Measurements from ENCODE around the gene CXCR4.
"Not testable (repeated sequence)": the region's sequence is repeated elsewhere in the genome, so short reads cannot be mapped to it uniquely, and the experiment has no call there.

CXCR4 gene

GRCh38 chr2:136075476-136075875 is 42.5 kb downstream of the CXCR4 start:
- TF ChIP-seq, protein P1, sequence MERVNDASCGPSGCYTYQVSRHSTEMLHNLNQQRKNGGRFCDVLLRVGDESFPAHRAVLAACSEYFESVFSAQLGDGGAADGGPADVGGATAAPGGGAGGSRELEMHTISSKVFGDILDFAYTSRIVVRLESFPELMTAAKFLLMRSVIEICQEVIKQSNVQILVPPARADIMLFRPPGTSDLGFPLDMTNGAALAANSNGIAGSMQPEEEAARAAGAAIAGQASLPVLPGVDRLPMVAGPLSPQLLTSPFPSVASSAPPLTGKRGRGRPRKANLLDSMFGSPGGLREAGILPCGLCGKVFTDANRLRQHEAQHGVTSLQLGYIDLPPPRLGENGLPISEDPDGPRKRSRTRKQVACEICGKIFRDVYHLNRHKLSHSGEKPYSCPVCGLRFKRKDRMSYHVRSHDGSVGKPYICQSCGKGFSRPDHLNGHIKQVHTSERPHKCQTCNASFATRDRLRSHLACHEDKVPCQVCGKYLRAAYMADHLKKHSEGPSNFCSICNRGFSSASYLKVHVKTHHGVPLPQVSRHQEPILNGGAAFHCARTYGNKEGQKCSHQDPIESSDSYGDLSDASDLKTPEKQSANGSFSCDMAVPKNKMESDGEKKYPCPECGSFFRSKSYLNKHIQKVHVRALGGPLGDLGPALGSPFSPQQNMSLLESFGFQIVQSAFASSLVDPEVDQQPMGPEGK (CRISPR knock-in tag; IDR thresholded peaks at IDR 0.05; ENCODE audit: borderline replicate concordance): no peak
- no peak for TF ChIP-seq ZFP3 (CRISPR knock-in tag; IDR thresholded peaks at IDR 0.05)
- TF ChIP-seq SNAI2 (CRISPR knock-in tag; IDR thresholded peaks at IDR 0.05): no peak
- no peak for TF ChIP-seq ISL1 (CRISPR knock-in tag; IDR thresholded peaks at IDR 0.05)
- no peak for TF ChIP-seq ESRRG (CRISPR knock-in tag; IDR thresholded peaks at IDR 0.05)
- no peak for TF ChIP-seq ZNF8 (CRISPR knock-in tag; IDR thresholded peaks at IDR 0.05)
- TF ChIP-seq TSHZ2 (CRISPR knock-in tag; IDR thresholded peaks at IDR 0.05): no peak
- ATAC-seq: no peak

- TF ChIP-seq CREB5 (CRISPR knock-in tag; IDR thresholded peaks at IDR 0.05; ENCODE audit: low read depth) (no peak), CSDC2 (CRISPR knock-in tag; IDR thresholded peaks at IDR 0.05) (no peak), ZNF565 (CRISPR knock-in tag; conservative IDR thresholded peaks at IDR 0.05; ENCODE audit: low read depth) (no peak), ESRRG (CRISPR knock-in tag; IDR thresholded peaks at IDR 0.05) (no peak), PPARA (CRISPR knock-in tag; IDR thresholded peaks at IDR 0.05; ENCODE audit: borderline replicate concordance) (no peak), ZFP30 (CRISPR knock-in tag; IDR thresholded peaks at IDR 0.05) (no peak), ZNF70 (CRISPR knock-in tag; IDR thresholded peaks at IDR 0.05) (no peak), ZC3H10 (CRISPR knock-in tag; IDR thresholded peaks at IDR 0.05) (no peak), BACH2 (CRISPR knock-in tag; IDR thresholded peaks at IDR 0.05; ENCODE audit: borderline replicate concordance) (no peak), OSR1 (CRISPR knock-in tag; IDR thresholded peaks at IDR 0.05) (no peak), TOX (CRISPR knock-in tag; IDR thresholded peaks at IDR 0.05; ENCODE audit: borderline replicate concordance) (no peak), GLIS3 (CRISPR knock-in tag; IDR thresholded peaks at IDR 0.05) (no peak), ARNTL (CRISPR knock-in tag; IDR thresholded peaks at IDR 0.05; ENCODE audit: borderline replicate concordance, low read depth) (no peak), TCF4 (CRISPR knock-in tag; IDR thresholded peaks at IDR 0.05; ENCODE audit: borderline replicate concordance) (no peak), ZNF8 (CRISPR knock-in tag; IDR thresholded peaks at IDR 0.05) (no peak), RARB (CRISPR knock-in tag; IDR thresholded peaks at IDR 0.05) (no peak), SNAI2 (CRISPR knock-in tag; IDR thresholded peaks at IDR 0.05) (no peak)
- TF ChIP-seq, protein P1 (CRISPR knock-in tag; IDR thresholded peaks at IDR 0.05; ENCODE audit: borderline replicate concordance): no peak
- TF ChIP-seq, protein P2, sequence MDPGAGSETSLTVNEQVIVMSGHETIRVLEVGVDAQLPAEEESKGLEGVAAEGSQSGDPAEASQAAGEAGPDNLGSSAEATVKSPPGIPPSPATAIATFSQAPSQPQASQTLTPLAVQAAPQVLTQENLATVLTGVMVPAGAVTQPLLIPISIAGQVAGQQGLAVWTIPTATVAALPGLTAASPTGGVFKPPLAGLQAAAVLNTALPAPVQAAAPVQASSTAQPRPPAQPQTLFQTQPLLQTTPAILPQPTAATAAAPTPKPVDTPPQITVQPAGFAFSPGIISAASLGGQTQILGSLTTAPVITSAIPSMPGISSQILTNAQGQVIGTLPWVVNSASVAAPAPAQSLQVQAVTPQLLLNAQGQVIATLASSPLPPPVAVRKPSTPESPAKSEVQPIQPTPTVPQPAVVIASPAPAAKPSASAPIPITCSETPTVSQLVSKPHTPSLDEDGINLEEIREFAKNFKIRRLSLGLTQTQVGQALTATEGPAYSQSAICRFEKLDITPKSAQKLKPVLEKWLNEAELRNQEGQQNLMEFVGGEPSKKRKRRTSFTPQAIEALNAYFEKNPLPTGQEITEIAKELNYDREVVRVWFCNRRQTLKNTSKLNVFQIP (CRISPR knock-in tag; IDR thresholded peaks at IDR 0.05; ENCODE audit: borderline replicate concordance, low read depth): no peak
- no peak for ATAC-seq
Measured at GRCh38 chr2:136072621-136073020, 45.3 kb downstream of the CXCR4 start.

GRCh38 chr2:136071887-136072286 is 46.1 kb downstream of the CXCR4 start:
- not testable (repeated sequence) for ATAC-seq

Data from SK-N-SH treated with all-trans-retinoic acid at 6 μM for 48 hours (cell line).